DND-41 (cell line): ENCODE data around the gene CRIP1.

Source experiments
- ATAC-seq: fragments of 200-7000 bp; cut with Tn5 transposase; 3 replicates; pipeline ENCODE4 v1.9.1; 2021; ENCODE audit warnings: low read depth; ENCODE audit not compliant: insufficient read depth
- DNase-seq: peaks from one replicate; pipeline ENCODE4 v3.0.0-alpha.2; 2020
- H2AFZ ChIP-seq: 2 replicates; pipeline ENCODE4 v1.6.0; 2012; ENCODE audit warnings: low read depth, low read length
- H3K27ac ChIP-seq: 2 replicates; pipeline ENCODE4 v1.5.1; 2012; ENCODE audit warnings: low read length, inconsistent platforms
- H3K27me3 ChIP-seq: fragments of 200-600 bp; sonication (generic); 2 replicates; pipeline ENCODE4 v1.6.0; 2012; ENCODE audit warnings: low read length, mild to moderate bottlenecking, inconsistent platforms; ENCODE audit not compliant: insufficient read depth, poor library complexity
- H3K36me3 ChIP-seq: 2 replicates; pipeline ENCODE4 v1.5.1; 2012; ENCODE audit warnings: low read length, inconsistent platforms; ENCODE audit not compliant: insufficient read depth
- H3K4me1 ChIP-seq: 2 replicates; pipeline ENCODE4 v1.5.1; 2012; ENCODE audit warnings: mild to moderate bottlenecking, low read length; ENCODE audit not compliant: insufficient read depth
- H3K4me2 ChIP-seq: 2 replicates; pipeline ENCODE4 v1.6.0; 2012; ENCODE audit warnings: mild to moderate bottlenecking, moderate library complexity, low read length, inconsistent platforms; ENCODE audit not compliant: insufficient read depth
- H3K4me3 ChIP-seq, 2 experiments: fragments of 200-600 bp in 1 of 2; shearing (Covaris generic) in 1 of 2; 2 replicates each; pipeline ENCODE4 v1.5.1; 2012 to 2016; ENCODE audit warnings: inconsistent platforms in 2 of 2, low read length in 2 of 2, mild to moderate bottlenecking in 2 of 2, low read depth in 1 of 2, moderate library complexity in 1 of 2
- H3K79me2 ChIP-seq: 2 replicates; pipeline ENCODE4 v1.6.0; 2012; ENCODE audit warnings: low read length, inconsistent platforms; ENCODE audit not compliant: insufficient read depth
- H3K9ac ChIP-seq: 2 replicates; pipeline ENCODE4 v1.6.0; 2012; ENCODE audit warnings: low read depth, mild to moderate bottlenecking, inconsistent platforms, low read length, moderate library complexity
- H3K9me3 ChIP-seq: 2 replicates; pipeline ENCODE4 v1.5.1; 2012; ENCODE audit warnings: low read length, moderate library complexity, mild to moderate bottlenecking, inconsistent platforms; ENCODE audit not compliant: insufficient read depth, severe bottlenecking
- H4K20me1 ChIP-seq: 2 replicates; pipeline ENCODE4 v1.6.0; 2012; ENCODE audit warnings: low read length; ENCODE audit not compliant: insufficient read depth
- EZH2 ChIP-seq: IDR thresholded peaks from 3 replicates; pipeline ENCODE4 v1.6.1; 2012; ENCODE audit warnings: borderline replicate concordance, low read depth, mild to moderate bottlenecking, moderate library complexity, low read length, inconsistent platforms; ENCODE audit not compliant: severe bottlenecking
- TF ChIP-seq, protein P1 (sequence below): IDR thresholded peaks from 2 replicates; pipeline ENCODE4 v1.5.1; 2012; ENCODE audit warnings: borderline replicate concordance, low read length, moderate library complexity, mild to moderate bottlenecking; ENCODE audit not compliant: poor library complexity, severe bottlenecking; ENCODE audit errors: extremely low read depth

The CRIP1 gene

GRCh38 chr14:105479431-105480158 lies 7.1 kb upstream of the CRIP1 start:
- ATAC-seq: no peak
- Histone ChIP-seq H3K9ac (no peak overlapping the region), H3K4me1 (peaks cover 34% of the 10 kb centered on the region), H2AFZ (no peak overlapping the region), H3K27ac (no peak overlapping the region), H3K36me3 (no peaks in the 10 kb centered on the region), H3K9me3 (no peaks in the 10 kb centered on the region), H3K79me2 (no peaks in the 10 kb centered on the region), H3K27me3 (peaks cover 21% of the 10 kb centered on the region), H3K4me3 (no peak overlapping the region), H3K4me2 (no peak overlapping the region), H4K20me1 (peaks cover 18% of the 10 kb centered on the region)
- DNase-seq: no peak
- TF ChIP-seq, protein P1, sequence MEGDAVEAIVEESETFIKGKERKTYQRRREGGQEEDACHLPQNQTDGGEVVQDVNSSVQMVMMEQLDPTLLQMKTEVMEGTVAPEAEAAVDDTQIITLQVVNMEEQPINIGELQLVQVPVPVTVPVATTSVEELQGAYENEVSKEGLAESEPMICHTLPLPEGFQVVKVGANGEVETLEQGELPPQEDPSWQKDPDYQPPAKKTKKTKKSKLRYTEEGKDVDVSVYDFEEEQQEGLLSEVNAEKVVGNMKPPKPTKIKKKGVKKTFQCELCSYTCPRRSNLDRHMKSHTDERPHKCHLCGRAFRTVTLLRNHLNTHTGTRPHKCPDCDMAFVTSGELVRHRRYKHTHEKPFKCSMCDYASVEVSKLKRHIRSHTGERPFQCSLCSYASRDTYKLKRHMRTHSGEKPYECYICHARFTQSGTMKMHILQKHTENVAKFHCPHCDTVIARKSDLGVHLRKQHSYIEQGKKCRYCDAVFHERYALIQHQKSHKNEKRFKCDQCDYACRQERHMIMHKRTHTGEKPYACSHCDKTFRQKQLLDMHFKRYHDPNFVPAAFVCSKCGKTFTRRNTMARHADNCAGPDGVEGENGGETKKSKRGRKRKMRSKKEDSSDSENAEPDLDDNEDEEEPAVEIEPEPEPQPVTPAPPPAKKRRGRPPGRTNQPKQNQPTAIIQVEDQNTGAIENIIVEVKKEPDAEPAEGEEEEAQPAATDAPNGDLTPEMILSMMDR: no peak
- no peak for TF ChIP-seq EZH2

DNA sequence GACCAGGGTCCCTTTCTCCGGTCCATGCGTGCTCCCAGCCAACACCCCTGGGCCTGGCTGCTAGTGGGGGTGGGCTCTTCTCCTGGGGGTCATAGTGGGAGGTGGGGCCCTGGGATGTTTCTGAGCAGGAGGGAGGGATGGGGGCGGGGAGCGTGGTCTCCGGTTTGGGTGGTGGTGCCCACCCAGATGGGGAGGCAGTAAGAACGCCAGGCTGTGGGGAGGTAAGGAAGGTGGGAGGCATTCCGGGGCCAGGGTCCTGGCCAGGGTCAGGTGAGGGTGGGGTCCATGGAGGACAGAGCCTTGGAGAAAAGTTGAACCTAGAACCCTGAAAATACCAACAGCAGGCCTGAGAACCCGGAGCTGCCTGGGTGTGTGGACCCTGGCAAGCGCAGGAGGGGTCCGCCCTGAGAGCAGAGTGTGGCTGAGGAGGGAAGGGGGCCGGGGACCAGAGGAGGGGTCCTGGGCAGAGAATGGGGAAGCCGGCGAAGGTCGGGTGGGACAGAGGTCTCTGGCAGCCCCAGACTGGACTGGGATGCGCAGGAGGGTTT lies 6.4 kb upstream of the CRIP1 start:
- H3K4me2 ChIP-seq: peak overlapping the region; percentile 81; the same call in 1 of the 2 replicates
- H3K79me2 ChIP-seq: no peaks in the 10 kb centered on the region
- H3K36me3 ChIP-seq: no peaks in the 10 kb centered on the region
- H3K4me1 ChIP-seq: peaks cover 27% of the 10 kb centered on the region
- no peaks in the 10 kb centered on the region for H3K9me3 ChIP-seq
- no peak overlapping the region for H2AFZ ChIP-seq
- H3K9ac ChIP-seq: no peak overlapping the region
- ATAC-seq: no peak
- TF ChIP-seq, protein P1: no peak
- no peak for TF ChIP-seq EZH2
- H3K27me3 ChIP-seq: peaks cover 21% of the 10 kb centered on the region
- DNase-seq: no peak
- no peak overlapping the region for H3K27ac ChIP-seq
- no peak overlapping the region for H3K4me3 ChIP-seq
- peaks cover 18% of the 10 kb centered on the region for H4K20me1 ChIP-seq

- peak; percentile 77 for ATAC-seq
- Histone ChIP-seq H2AFZ (peak overlapping the region; percentile 70), H3K9ac (peak overlapping the region; percentile 58), H3K9me3 (no peaks in the 10 kb centered on the region), H3K4me3 (peak overlapping the region; percentile 4 to 55; a peak in 2 of 4 replicates), H3K79me2 (no peaks in the 10 kb centered on the region), H4K20me1 (peaks cover 12% of the 10 kb centered on the region), H3K4me2 (peak overlapping the region; percentile 81), H3K27ac (peak overlapping the region; percentile 52), H3K27me3 (peaks cover 21% of the 10 kb centered on the region), H3K4me1 (peaks cover 26% of the 10 kb centered on the region), H3K36me3 (no peaks in the 10 kb centered on the region)
- TF ChIP-seq, protein P1: peak; percentile 100
- TF ChIP-seq EZH2: no peak
- DNase-seq: peak; percentile 82
Observed at GRCh38 chr14:105480807-105481801, 5.6 kb upstream of the CRIP1 start.
